ENCODE measurements around the gene BTF3. TPM values are rescaled to one million over a fixed set of nuclear protein-coding genes. Genes with fewer than 3 reads are reported as not detected.

Gene BTF3
- total and polyA plus RNA-seq, 9 of the 15 experiments (the other 6 are each of a cell fraction or from before 2014, with no cell fraction given): 534 to 1,637 (median 848) TPM

DNA sequence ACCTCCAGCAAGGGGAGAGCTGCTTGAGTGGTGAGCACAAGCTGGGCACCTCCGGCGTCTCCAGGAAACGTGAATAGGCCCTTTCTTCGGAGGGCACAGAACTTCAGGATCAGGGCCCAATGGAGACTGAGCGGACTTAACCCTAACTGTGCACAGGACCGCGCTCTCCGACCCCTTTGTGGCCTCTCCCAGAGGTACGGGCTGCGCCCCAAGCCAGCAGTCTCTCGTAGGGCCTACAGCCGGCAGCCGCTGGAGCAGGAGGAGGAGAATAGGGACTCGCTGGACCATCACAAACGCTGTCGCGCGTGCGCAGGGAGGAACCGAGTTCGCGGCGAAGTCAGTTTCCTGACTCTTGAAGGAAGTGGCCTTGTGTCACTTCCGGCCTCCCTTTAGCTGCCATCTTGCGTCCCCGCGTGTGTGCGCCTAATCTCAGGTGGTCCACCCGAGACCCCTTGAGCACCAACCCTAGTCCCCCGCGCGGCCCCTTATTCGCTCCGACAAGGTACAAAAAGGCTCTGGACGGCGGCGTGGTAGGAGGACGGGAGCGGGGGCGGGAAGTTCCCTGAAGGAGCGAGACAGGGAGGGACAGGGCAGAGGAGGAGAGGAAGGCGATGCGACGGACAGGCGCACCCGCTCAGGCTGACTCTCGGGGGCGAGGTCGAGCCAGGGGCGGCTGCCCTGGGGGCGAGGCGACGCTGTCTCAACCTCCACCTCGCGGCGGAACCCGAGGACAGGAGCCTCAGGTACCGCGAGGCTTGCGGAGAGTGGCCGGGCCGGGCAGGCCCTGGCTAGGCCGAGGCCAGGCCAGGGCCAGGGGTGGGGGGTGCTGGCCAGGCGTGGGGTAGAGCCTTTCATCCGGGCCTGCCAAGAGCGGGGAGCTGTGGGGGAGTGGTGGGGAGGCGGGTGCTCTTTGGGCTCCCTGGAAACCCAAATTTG lies at the start of gene BTF3 (continued):
- no peak for TF ChIP-seq U2AF1 (optimal IDR thresholded peaks at IDR 0.05; ENCODE audit: low read depth, low read length)
- TF ChIP-seq, protein P1, sequence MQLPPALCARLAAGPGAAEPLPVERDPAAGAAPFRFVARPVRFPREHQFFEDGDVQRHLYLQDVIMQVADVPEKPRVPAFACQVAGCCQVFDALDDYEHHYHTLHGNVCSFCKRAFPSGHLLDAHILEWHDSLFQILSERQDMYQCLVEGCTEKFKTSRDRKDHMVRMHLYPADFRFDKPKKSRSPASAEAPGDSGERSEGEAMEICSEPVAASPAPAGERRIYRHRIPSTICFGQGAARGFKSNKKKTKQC (CRISPR knock-in tag; IDR thresholded peaks at IDR 0.05): peak; percentile 90; the same call in 1 of the 2 replicates
- no peak for TF ChIP-seq MCM5 (IDR thresholded peaks at IDR 0.05; ENCODE audit: low read depth)
- TF ChIP-seq SMAD2 (IDR thresholded peaks at IDR 0.05; ENCODE audit: low read depth, low read length): no peak
- no peak for TF ChIP-seq GATAD2A (IDR thresholded peaks at IDR 0.05)
- TF ChIP-seq HOXB6 (CRISPR knock-in tag; IDR thresholded peaks at IDR 0.05; ENCODE audit: borderline replicate concordance): no peak
- TF ChIP-seq, protein P2, sequence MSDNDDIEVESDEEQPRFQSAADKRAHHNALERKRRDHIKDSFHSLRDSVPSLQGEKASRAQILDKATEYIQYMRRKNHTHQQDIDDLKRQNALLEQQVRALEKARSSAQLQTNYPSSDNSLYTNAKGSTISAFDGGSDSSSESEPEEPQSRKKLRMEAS (CRISPR knock-in tag; IDR thresholded peaks at IDR 0.05): peak; percentile 83
- peak; percentile 52 for TF ChIP-seq MGA (IDR thresholded peaks at IDR 0.05)
- TF ChIP-seq STAT6 (CRISPR knock-in tag; IDR thresholded peaks at IDR 0.05): no peak
- peak; percentile 66; the same call in 1 of the 2 replicates for TF ChIP-seq TFAP4 (CRISPR knock-in tag; IDR thresholded peaks at IDR 0.05; ENCODE audit: borderline replicate concordance)
